GM19099 (cell line): ENCODE results near the gene GTF3C4.

Source experiments
- POLR2A ChIP-seq: IDR thresholded peaks from 3 replicates; pipeline ENCODE4 v1.6.1; 2011; ENCODE audit warnings: low read depth; ENCODE audit not compliant: insufficient read length; ENCODE audit errors: extremely low read depth

GTF3C4 gene, protein sequence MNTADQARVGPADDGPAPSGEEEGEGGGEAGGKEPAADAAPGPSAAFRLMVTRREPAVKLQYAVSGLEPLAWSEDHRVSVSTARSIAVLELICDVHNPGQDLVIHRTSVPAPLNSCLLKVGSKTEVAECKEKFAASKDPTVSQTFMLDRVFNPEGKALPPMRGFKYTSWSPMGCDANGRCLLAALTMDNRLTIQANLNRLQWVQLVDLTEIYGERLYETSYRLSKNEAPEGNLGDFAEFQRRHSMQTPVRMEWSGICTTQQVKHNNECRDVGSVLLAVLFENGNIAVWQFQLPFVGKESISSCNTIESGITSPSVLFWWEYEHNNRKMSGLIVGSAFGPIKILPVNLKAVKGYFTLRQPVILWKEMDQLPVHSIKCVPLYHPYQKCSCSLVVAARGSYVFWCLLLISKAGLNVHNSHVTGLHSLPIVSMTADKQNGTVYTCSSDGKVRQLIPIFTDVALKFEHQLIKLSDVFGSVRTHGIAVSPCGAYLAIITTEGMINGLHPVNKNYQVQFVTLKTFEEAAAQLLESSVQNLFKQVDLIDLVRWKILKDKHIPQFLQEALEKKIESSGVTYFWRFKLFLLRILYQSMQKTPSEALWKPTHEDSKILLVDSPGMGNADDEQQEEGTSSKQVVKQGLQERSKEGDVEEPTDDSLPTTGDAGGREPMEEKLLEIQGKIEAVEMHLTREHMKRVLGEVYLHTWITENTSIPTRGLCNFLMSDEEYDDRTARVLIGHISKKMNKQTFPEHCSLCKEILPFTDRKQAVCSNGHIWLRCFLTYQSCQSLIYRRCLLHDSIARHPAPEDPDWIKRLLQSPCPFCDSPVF

DNA sequence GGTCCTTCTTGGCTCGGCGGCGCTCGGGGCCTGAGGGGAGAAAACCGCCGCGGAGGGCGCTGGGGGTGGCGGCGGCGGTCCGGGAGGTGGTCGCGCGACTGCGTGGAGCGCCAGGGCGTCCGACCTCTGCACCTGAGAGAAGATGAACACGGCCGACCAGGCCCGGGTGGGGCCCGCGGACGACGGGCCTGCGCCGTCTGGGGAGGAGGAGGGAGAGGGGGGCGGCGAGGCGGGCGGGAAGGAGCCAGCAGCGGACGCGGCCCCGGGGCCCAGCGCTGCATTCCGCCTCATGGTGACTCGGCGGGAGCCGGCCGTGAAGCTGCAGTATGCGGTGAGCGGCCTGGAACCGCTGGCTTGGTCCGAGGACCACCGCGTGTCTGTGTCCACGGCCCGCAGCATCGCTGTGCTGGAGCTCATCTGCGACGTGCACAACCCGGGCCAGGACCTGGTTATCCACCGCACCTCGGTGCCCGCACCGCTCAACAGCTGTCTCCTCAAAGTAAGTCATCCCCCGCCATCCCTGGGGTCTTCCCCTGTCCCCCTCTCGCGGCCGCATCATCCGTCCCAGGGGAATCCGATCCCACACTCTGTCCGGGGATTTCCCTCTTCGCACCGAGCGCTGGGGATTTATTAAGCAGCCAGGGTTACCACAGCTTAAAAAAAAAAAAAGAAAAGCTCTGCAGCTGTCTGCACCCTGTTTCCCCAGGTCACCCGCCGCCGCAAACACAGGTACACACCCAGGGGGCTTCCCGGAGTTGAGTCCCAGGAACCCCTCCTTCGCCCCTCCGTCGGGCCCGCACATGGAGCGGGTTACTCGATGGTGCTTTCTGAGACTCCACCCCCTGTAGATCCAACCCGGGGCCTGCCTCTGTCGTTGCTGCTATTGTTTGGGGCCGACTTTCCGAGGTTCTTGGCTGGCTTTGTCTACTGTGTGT is at the start of gene GTF3C4:
TSS of gene GTF3C4 (plus strand) at position 8 of the 935 bp plus-strand sequence. CDS start at position 143, 135 bp downstream.
- TF ChIP-seq POLR2A = peak; percentile 14

DNA sequence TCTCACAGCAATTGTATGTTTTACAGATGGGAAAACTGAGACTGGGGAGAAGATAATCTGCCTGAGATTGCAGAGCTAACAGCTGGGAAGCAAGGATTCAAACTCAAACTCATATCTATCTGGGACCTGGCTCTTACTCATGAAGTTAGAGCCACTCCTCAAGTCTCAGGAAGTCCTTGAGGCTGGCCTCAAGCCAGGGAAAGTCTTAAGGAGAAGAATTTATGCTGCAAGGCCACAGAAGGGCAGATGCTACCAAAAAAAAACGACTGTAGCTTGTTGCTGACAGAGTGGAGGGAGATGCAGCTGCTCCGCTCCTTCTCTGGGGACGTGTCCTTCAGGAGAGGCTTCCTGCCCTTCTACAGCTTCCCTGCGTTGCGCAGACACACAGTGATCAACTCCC is 48.1 kb upstream of the GTF3C4 start:
- TF ChIP-seq POLR2A = no peak

DNA sequence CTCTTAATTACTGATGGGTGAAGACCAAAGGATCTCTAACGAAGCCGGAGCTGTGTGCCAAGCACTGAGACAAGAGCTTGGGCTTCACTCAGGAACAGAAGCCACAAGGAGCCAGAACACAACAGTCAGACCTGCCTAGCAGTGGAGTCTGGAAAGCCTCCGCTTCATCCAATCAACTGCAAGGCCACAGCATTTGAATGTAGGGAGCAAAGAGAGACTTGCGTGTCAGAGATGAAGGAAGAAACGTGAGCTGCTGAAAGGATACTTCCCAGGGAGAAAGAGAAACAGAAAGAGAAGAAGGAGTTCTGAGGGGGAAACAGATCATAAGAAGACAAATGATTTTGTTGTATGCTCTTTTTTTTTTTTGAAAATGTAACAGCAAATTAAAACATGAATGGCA is 44.0 kb upstream of the GTF3C4 start:
- TF ChIP-seq POLR2A = no peak

DNA sequence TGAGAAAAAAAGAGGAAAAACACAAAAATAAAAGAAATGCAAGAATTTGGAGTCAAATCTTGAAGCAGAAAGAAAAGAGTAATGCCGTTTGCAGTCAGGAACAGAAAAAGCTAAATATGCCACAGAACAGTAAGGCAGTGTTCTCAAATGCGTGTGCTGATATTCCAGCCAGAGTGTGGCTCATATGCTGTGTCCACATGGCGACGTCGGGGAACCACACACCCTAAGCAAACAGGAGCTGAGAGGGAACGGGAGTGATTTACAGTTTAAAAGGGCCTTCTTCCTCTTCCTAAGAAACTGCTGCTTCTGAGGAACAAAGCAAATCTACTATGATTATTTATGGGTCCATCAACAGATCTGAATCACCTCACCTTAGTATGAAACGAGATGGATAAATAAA is 43.2 kb upstream of the GTF3C4 start:
- no peak for TF ChIP-seq POLR2A

DNA sequence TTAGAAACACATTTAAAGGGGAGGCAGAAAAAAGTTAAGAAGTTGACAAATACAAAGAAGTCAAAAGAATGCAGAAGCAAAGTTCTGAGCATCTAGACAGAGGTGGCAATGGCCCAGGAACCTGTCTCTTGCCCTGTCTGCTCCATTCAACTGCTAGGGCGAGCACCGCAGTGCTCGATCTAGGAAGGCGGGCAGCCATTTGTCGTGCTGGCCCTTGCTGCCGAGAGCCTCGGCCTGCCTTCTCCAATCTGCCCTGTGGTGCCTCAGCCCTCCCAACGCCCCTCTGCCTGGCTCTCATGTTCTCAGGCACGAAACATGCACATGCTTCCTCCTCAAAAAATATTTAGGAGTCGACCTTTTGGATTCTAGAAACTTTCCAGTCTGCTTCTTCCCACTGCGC is 42.7 kb upstream of the GTF3C4 start:
- no peak for TF ChIP-seq POLR2A

DNA sequence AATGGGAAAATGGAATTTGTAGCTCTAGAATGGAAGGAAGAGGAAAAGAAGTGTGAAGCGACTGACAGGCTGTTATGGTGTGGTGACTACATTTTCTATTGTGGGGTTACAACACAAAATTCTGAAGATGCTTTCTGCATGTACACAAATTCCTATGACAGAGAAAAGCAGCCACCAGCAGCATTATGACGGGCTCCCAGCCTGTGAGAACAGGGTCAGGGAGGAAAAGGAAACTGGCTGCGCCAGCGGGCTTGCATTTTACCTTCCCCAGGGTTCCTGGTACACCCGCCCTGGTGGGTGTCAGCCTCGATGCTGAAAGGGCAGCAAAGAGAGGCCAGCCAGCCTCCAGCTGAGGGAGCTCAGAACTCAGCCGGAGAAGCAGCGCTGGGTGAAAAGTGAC is 41.5 kb upstream of the GTF3C4 start:
- TF ChIP-seq POLR2A = no peak

DNA sequence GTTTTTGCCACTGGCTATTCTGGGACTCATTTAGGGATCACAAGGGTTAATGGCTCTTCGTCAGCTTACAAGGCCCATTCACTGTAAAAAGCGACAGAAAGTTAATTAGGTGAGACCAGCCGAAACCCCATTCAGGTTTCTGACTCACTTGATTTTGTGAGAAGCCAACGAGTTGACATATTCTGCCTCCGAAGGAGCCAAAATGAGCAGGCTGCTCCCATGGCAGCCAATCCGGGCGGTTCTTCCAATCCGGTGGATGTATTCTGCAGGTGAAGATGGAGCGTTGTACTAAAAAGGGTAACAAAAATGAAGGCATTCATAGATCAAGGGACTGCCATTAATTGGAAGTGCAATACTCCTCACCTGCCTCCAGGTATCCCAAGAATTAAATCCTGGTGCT is 40.1 kb upstream of the GTF3C4 start:
- TF ChIP-seq POLR2A = no peak

DNA sequence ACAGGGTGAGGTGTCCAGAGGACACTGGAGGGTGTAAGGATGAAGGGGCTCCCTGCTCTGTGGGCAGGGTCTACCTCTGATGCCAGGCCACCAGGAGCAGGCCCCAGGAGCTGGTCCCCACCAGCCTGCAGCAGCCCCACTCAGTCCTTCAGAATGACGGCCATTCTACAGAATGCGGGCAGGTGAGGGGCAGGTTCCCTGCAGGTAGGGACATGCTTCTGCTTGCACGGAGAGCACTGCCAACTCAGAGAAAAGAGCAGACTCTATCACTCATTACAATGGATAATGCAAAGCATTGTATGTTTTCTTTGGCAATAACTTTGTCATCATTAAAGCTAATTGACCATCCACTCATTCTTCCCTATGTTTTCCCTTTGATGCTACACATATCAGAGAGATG is 39.5 kb upstream of the GTF3C4 start:
- no peak for TF ChIP-seq POLR2A

DNA sequence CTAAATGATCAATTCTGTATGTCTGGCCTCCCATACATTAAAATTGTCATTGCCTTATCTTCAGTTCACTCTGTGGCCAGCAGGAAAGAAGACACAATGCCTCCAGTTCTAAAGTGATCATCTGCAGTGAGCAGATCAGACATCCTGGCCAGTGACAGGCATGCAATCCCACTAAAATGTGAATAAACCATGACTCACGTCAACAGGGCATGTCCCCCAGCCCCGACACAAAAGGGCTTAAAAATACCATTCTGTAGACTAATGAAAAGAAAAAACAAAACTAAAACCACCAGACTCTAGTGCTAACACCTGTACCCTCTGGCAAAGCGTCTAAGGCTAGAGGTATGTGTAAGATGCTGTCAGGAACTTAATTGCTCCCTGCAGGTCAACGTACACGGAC is 39.0 kb upstream of the GTF3C4 start:
- no peak for TF ChIP-seq POLR2A

DNA sequence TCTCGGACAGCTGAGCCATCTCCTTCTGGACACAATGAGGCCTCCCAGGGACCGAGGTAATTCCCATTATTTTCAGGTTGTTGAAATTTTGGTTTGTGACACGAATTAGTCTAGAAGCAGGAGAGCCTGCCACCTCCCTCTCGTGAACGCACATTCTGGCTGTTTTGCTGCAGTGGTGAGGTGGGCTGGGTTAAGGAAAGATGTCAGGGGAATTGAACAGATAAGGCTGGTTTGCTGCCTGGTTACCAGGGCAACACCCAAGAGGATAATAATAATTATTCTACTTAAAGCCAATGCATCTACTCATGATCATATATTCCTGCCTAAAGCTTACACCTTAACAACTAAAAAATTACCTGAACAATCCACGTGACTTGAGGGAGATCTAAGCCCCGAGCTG is 38.6 kb upstream of the GTF3C4 start:
- TF ChIP-seq POLR2A = no peak

DNA sequence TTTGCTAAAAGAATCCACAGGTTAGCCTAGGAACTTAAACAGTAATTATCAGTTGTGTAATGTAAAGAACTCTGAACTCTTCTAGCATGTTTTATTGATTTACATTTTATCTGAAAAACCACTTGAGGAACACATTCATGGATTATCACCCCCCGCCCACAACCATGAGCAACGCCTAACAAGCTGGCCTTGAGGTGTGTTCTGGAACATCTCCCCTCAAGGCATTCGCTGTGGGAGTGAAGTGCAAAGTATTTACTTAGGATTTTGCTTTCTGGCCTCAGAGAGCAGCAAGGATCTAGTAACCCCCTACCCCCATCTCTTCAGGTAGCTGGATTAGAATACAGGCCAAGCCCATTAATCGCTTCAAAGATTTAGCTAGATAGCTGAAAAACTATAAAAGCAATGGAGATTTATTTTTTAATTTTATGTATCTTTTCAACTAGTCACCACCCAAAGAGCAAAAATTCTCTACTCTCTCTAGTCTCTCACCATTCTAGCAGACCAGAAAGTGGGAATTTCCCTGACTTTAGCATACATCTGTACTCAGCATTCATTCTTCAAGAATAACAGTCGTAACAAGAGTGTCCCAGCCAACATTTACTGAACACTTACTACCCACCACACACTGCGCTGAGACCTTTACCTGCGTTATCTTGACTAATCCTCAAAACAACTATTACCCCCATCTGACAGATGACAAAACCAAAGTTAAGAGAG is 37.7 kb upstream of the GTF3C4 start:
- TF ChIP-seq POLR2A = no peak

DNA sequence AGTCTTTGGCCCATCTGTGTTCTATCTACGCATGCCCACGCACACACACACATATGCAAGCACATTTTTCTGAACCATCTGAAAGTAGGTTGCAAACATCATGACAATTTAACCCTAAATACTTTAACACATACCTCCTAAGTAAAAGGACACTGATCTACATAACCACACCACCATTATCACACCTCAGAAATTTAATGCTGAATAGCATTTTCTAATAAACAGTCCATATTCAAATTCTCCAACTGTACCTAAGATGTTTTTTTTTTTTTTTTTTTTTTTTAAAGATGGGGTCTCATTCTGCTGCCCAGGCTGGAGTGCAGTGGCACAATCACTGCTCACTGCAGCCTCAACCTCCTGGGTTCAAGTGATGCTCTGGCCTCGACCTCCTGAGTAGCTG is 35.9 kb upstream of the GTF3C4 start:
- TF ChIP-seq POLR2A = no peak

DNA sequence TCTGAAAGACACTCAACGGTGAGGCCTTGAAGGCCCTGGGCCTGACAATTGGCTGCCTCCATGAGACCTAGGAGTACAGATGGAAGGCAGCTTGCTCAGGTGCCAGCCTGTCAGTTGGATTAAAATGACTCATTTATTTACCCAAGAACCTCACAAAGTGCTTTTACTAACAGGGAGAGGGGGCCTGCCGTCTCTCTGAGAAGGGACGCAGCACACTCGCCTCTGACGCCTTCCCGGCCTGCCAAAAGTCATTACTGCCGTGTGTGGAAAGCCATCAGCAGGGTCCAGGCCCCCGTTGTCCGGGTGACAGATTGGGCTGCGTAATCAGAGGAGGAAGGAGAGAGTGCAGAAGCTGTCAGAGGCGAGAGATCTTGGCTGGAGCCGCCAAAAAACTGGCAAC is 32.9 kb upstream of the GTF3C4 start:
- TF ChIP-seq POLR2A = no peak

DNA sequence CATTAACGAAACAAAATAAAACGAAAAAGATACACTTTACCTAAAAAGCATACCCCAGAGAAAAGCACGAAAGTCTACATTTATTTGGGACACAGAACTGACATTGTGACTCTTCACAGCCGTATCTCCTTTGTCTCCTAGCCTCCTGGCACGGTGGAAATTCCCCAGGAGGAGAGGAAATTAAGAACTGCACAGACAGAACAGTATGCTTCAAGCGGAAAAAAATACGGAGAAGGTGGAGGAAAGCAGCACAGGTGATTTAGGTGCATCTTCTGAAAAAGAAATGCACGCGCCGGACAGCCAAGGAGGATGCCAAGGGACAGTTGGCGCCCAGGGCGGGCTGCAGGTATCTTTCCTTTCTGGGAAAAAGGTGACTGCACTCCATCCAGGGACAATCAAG is 32.5 kb upstream of the GTF3C4 start:
- no peak for TF ChIP-seq POLR2A
